Activated CD8-positive, alpha-beta memory T cell treated with anti-CD3 and anti-CD28 coated beads for 1 hour (primary cell): ENCODE data around the gene PIGT.
A peak's percentile ranks its signal among the peaks of the same experiment; 100 is the strongest.

Source experiments
- DNase-seq, 2 donors: peaks; one replicate each; pipeline ENCODE4 v3.0.0-alpha.2; 2020; ENCODE audit warnings: low read depth in 1 of 2; ENCODE audit errors: extremely low read depth in 1 of 2

PIGT gene

DNA sequence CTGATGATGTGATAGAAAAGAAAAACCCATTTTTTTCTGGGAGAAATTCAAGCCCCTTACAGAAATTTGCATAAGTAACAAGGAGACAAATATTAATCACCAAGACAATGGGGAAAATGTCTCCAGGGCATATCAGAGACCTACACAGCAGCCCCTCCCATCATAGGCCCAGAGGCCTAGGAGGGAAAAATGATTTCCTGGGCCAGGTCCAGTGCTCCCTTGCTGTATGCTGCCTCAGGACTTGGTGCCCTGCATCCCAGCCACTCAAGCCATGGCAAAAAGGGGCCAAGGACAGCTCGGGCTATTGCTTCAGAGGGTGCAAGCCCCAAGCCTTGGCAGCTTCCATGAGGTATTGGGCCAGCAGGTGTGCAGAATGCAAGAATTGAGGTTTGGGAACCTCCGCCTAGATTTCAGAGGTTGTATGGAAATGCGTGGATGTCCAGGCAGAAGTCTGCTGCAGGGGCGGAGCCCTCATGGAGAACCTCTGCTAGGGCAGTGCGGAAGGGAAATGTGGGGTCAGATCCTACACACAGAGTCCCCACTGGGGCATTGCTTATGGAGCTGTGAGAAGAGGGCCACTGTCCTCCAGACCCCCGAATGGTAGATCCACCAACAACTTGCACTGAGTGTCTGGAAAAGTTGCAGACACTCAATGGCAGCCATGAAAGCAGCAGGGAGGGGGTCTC is 15.5 kb upstream of the PIGT start:
- no peak for DNase-seq

DNA sequence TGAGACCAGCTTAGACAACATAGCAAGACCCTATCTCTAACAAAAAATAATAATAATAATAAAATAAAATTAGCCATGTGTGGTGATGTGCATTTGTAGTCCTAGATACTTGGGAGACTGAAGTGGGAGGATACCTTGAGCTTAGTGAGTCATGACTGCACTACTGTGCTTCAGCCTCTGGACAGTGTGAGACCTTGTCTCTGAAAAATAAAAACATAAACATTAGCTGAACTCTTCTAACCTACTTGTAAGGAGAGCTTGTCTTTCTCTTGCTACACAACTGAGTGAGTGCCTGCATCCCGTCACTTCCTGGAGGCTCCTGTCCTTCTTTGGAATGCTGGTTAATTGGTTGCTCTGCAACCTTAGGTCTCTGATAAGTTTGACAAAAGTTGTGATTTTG is 13.0 kb upstream of the PIGT start:
- DNase-seq, result no peak

DNA sequence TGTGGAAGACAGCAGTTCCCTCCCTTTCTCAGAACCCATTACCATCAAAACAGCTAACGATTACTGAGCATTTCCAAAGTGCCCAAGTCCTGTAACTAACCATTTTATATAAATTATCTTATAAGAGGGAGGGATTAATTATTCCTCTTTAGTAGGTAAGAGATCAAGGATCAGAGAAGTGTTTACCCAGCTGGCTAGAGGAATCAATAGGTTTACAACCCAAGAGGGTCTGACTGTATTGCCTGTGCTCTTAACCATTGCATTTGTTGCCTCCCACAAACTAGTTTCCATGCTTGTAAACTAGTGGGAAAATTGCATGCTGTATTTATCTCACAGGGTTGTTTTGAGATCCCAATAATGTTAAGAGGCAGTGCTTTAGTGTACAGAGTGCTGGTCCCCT is 11.5 kb upstream of the PIGT start:
- DNase-seq, result no peak

DNA sequence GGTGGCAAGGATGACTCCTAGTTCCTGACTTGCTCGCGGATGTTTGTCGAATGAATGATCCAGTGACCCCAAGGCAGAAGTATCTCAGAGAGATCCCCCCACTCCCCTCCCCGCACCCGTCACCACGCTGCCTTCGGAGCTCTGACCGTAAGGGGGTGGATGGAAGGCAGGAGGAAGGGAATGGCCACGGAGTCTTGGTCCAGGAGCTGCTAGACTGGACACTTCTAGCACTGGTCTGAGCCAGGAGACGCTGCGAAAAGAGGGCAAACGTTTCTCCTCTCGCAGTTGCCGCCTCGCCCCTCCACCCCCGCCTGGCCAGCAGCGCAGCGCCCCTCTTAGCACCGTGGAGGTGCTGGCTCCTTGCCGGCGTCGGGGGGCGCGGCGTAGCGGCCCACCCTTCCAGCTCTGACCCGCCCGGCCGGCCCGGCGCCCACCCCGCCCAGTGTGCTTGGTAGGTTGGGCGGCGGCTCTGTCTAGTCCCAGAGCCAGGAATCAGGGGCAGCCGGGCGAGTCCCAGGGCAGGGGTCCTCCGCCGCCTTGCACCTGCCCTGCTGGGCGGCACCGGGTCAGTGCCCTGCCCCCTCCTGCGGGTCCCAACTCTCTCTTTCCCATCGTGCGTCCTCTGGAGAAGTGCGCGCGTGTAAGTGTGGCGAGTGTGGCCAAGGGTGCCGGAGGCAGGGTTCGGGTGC is 10.2 kb upstream of the PIGT start:
- no peak for DNase-seq

GRCh38 chr20:45406260-45407066 is 9.5 kb upstream of the PIGT start:
- peak in 1 of 2 donors; percentile 32 for DNase-seq

DNA sequence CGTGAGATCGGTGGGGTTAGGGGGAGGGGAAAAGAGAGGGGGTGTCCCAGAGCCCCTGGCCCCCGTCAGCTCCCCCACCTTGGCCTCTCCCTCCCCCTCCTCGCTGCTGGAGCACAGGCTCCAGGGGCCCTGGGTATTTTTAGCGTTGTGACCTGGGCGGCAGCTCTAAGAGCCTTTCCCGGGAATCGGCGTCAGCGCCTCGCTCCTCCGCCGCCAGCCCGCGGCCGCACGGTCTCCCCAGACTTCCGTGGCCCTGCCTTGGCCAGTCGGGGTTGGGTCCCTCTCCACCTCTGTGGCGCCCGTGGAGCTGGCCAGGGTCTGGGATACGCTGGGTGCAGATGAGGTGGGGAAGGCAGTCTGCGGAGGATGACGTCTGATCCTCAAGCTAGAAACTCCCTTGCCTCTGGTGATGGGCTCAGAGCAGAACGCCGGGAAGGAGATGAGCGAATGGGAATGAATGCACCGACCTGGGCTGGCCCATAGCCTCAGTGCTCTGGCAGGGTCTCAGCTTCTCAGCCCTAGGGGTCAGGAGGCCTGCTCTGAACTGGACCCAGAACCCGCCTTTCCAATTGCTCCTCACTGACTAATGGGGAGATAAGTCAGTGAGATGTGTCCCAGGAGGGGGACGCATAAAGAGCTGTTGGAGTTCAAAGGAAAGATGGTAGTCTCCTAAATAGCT is 8.7 kb upstream of the PIGT start:
- DNase-seq, result no peak

- DNase-seq, result no peak
Measured at GRCh38 chr20:45407783-45408645, 7.9 kb upstream of the PIGT start, which contains the start of gene DBNDD2. Gene DBNDD2, plus strand, starts transcription at chr20:45408289. Its CDS starts 179 bp downstream, at chr20:45408468.

DNA sequence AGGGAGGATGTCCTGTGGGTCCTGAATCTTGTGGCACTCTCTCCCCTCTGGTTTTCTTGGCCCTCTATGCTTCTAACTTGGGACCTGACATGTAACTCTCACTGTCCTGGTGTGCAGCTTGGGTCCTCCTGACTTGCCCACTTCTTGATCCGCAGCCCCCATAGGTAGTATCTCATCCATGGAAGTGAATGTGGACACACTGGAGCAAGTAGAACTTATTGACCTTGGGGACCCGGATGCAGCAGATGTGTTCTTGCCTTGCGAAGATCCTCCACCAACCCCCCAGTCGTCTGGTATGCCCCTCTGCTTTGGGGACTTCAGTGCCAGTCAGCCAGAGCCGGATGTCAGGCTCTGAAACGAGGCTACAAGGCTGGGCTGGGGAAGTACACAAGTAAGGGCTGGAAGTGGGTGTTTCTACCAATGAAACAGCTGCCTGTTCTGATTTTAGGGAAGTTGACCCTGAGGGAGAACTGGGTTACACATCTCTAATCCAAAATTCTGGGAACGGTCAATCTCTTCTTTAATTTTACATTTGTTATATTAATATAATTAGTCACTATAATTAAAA is 7.2 kb upstream of the PIGT start:
- DNase-seq, result no peak

DNA sequence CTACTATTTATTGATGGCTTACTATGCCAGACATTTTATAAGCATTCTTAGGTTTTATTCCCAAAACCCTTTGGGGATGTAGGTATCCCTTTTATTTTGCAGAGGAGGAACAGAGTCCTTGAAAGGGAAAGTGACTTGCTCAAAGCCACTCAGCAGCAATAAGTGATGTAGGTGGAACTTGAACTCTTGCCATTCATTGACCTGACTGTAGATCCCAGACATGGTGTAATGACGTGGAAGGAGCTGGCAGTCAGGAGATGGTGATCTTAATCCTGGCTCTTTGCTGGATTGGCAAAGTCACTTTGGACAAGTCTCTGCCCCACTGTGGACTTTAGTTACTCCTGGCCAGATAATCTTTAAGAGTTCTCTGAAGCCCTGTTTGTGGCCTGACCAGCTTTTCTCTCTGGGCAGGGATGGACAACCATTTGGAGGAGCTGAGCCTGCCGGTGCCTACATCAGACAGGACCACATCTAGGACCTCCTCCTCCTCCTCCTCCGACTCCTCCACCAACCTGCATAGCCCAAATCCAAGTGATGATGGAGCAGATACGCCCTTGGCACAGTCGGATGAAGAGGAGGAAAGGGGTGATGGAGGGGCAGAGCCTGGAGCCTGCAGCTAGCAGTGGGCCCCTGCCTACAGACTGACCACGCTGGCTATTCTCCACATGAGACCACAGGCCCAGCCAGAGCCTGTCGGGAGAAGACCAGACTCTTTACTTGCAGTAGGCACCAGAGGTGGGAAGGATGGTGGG is 6.2 kb upstream of the PIGT start:
- no peak for DNase-seq

GRCh38 chr20:45410887-45411286 is 5.1 kb upstream of the PIGT start:
- DNase-seq, result no peak

DNA sequence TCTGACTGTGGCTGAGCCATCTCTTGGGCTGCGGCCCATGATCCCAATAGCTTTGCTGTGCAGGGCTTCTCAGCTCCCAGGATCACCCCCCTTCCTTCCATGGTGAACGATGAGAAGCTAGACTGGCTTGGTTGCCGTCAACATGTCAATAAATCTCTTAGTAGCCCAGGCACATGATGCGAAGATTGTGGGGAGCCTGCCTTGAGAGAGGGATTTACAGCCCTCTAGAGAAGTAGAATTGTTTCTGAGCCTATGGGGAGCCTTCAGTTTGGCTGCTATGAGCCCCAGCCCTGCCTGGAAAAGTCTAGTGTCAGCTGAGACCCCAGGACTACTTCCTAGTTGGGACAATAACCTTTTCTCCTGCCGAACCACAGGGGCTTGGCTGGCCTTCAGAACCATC is 3.3 kb upstream of the PIGT start:
- no peak for DNase-seq

- no peak for DNase-seq
Measured at GRCh38 chr20:45413479-45413878, 2.5 kb upstream of the PIGT start.

- no peak for DNase-seq
Measured at GRCh38 chr20:45416917-45417316, 976 bp downstream of the PIGT start.

- DNase-seq, result no peak
Measured at GRCh38 chr20:45419188-45420091, 3.5 kb downstream of the PIGT start.

- DNase-seq, result no peak
Measured at GRCh38 chr20:45420125-45420524, 4.2 kb downstream of the PIGT start.

GRCh38 chr20:45423700-45424099 is 7.8 kb downstream of the PIGT start:
- no peak for DNase-seq

GRCh38 chr20:45425561-45425960 is 9.6 kb downstream of the PIGT start:
- no peak for DNase-seq

DNA sequence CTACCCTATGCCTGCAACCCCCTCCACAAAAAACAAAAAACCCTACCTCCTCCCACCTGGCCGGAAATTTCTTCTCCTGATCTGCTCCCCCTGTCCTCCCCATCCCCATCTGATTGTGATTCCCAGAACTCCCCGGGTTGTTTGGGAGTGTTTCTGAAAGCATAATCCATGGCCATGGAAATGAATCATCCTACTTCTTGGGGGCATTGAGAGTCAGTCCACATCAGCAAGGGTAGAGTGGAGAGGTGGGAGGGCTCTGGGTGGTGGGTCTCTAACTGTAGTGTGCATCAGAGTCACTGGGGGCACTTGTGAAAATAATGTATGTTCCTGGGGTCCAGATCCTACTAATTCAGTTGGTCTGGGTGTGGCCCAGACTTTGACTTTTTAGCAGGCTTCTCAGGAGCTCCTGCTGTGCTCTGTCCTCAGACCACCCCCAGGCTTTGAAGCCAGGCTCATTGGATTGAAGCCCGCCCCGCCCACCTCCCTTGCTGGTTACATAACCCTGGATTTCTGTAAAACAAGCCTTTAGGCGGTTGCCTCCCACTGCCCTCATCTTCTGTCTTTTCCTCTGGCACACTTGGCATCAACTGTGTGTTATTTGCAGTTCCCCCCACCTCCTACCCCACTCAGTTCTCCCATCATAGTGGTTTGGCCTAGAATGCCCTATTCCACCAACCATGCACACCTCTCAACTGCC is 10.5 kb downstream of the PIGT start:
- no peak for DNase-seq
